H1 (cell line): ENCODE data around the gene DEAF1. TPM values are rescaled to one million over a fixed set of nuclear protein-coding genes. Genes with fewer than 3 reads are reported as not detected.

Experiments used
- CTCF ChIA-PET: fragments of 300-600 bp; sonication (Branson Sonifier 250); formaldehyde crosslinking; loops from one replicate; lab custom pipeline; 2021; ENCODE audit not compliant: partially characterized antibody; lab: Charles Lee
- POLR2A ChIA-PET: fragments of 300-600 bp; sonication (Branson Sonifier 250); formaldehyde crosslinking; loops from one replicate; lab custom pipeline; 2021; ENCODE audit warnings: inconsistent platforms; ENCODE audit not compliant: partially characterized antibody; lab: Charles Lee
- DNase-seq, 2 experiments: peaks; one replicate each; pipeline versions ENCODE4 v3.0.0 to v3.0.0-alpha.2; 2010 to 2022; ENCODE audit warnings: low spot score in 2 of 2, low read depth in 1 of 2, mixed read lengths in 1 of 2
- FAIRE-seq: peaks from 2 replicates; lab custom pipeline; 2011; peaks lifted over from hg19 to GRCh38; lab: Jason Lieb, UNC
- H2AFZ ChIP-seq: 2 replicates; pipeline ENCODE4 v1.8.1; 2012; ENCODE audit warnings: low read length, inconsistent platforms
- H2AK5ac ChIP-seq: 2 replicates; pipeline ENCODE4 v1.6.1; 2013; ENCODE audit warnings: low read depth, low read length
- H2BK120ac ChIP-seq: replicated peaks from 2 replicates; pipeline ENCODE3; 2013; ENCODE audit warnings: low read depth, low read length, inconsistent platforms
- H2BK12ac ChIP-seq: 2 replicates; pipeline ENCODE4 v1.6.1; 2013; ENCODE audit warnings: low read depth, low read length
- H2BK15ac ChIP-seq: 2 replicates; pipeline ENCODE4 v1.6.1; 2013; ENCODE audit warnings: low read length
- H2BK20ac ChIP-seq: 2 replicates; pipeline ENCODE4 v1.6.1; 2013; ENCODE audit warnings: low read length
- H2BK5ac ChIP-seq: 2 replicates; pipeline ENCODE4 v1.6.1; 2013; ENCODE audit warnings: low read depth, low read length
- H3K14ac ChIP-seq: 2 replicates; pipeline ENCODE4 v1.6.1; 2013; ENCODE audit warnings: inconsistent platforms; ENCODE audit not compliant: insufficient read length
- H3K18ac ChIP-seq: 2 replicates; pipeline ENCODE4 v1.6.1; 2013; ENCODE audit warnings: low read length; ENCODE audit errors: extremely low read depth
- H3K23ac ChIP-seq: 2 replicates; pipeline ENCODE4 v1.6.1; 2013; ENCODE audit warnings: inconsistent platforms; ENCODE audit not compliant: insufficient read length
- H3K23me2 ChIP-seq: 2 replicates; pipeline ENCODE4 v1.6.1; 2013; ENCODE audit warnings: low read depth, low read length
- H3K27ac ChIP-seq: 2 replicates; pipeline ENCODE4 v1.6.1; 2011; ENCODE audit warnings: low read depth, low read length, inconsistent platforms
- H3K27me3 ChIP-seq, 4 experiments: replicated peaks in 1 of 4; 1 replicate in 1 of 4; 2 replicates in 3 of 4; pipeline versions ENCODE4 v1.6.1 to v1.8.1; 2011 to 2013; ENCODE audit warnings: low read length in 3 of 4, mild to moderate bottlenecking in 3 of 4, inconsistent platforms in 2 of 4, mixed read lengths in 2 of 4, moderate library complexity in 1 of 4; ENCODE audit not compliant: control insufficient read depth in 3 of 4, insufficient read depth in 3 of 4; ENCODE audit errors: extremely low read depth in 1 of 4
- H3K36me3 ChIP-seq, 4 experiments: 2 replicates each; pipeline versions ENCODE4 v1.6.1 to v1.8.1; 2011 to 2013; ENCODE audit warnings: mild to moderate bottlenecking in 4 of 4, low read length in 3 of 4, moderate library complexity in 2 of 4, control low read depth in 1 of 4, inconsistent platforms in 1 of 4; ENCODE audit not compliant: insufficient read depth in 4 of 4, control insufficient read depth in 2 of 4
- H3K4ac ChIP-seq: replicated peaks from 2 replicates; pipeline ENCODE3; 2013; ENCODE audit warnings: low read length, low read depth, mixed read lengths, inconsistent platforms; ENCODE audit not compliant: insufficient read length
- H3K4me1 ChIP-seq, 4 experiments: replicated peaks in 1 of 4; 1 replicate in 1 of 4; 2 replicates in 3 of 4; pipeline versions ENCODE4 v1.6.1 to v1.8.1; 2011 to 2013; ENCODE audit warnings: low read length in 3 of 4, inconsistent platforms in 2 of 4, mixed read lengths in 1 of 4; ENCODE audit not compliant: insufficient read depth in 4 of 4, control insufficient read depth in 3 of 4
- H3K4me2 ChIP-seq, 2 experiments: 2 replicates each; pipeline versions ENCODE4 v1.6.1 to v1.8.1; 2011 to 2013; ENCODE audit warnings: low read depth in 2 of 2, low read length in 2 of 2, control low read depth in 1 of 2, inconsistent platforms in 1 of 2, mild to moderate bottlenecking in 1 of 2; ENCODE audit not compliant: insufficient read depth in 1 of 2
- H3K4me3 ChIP-seq, 4 experiments: fragments of 200-600, 300-600 bp in 1 of 4; sonication (generic), shearing (Covaris generic), sonication (Bioruptor Twin) in 1 of 4; 2 replicates each; pipeline versions ENCODE4 v1.5.1 to v1.8.1; 2011 to 2016; ENCODE audit warnings: low read length in 4 of 4, low read depth in 3 of 4, control low read depth in 2 of 4, inconsistent platforms in 2 of 4, mild to moderate bottlenecking in 2 of 4, mixed read lengths in 1 of 4, moderate library complexity in 1 of 4; ENCODE audit not compliant: insufficient read depth in 2 of 4; ENCODE audit errors: extremely low read depth in 1 of 4
- H3K56ac ChIP-seq: replicated peaks from 2 replicates; pipeline ENCODE3; 2013; ENCODE audit warnings: low read depth, mild to moderate bottlenecking, mixed read lengths, low read length, inconsistent platforms; ENCODE audit not compliant: insufficient read length
- H3K79me1 ChIP-seq: 2 replicates; pipeline ENCODE4 v1.6.1; 2013; ENCODE audit warnings: low read depth, low read length, control low read depth
- H3K79me2 ChIP-seq, 2 experiments: 2 replicates each; pipeline versions ENCODE4 v1.6.1 to v1.8.1; 2012 to 2013; ENCODE audit warnings: low read length in 2 of 2, mild to moderate bottlenecking in 2 of 2, inconsistent platforms in 1 of 2; ENCODE audit not compliant: insufficient read depth in 2 of 2, control insufficient read depth in 1 of 2
- H3K9ac ChIP-seq, 4 experiments: replicated peaks in 1 of 4; 1 replicate in 1 of 4; 2 replicates in 3 of 4; pipeline versions ENCODE4 v1.6.1 to v1.8.1; 2011 to 2013; ENCODE audit warnings: low read depth in 3 of 4, low read length in 3 of 4, control low read depth in 2 of 4, mild to moderate bottlenecking in 2 of 4, moderate library complexity in 2 of 4, inconsistent platforms in 1 of 4; ENCODE audit errors: extremely low read depth in 1 of 4
- H3K9me3 ChIP-seq, 2 experiments: 2 replicates each; pipeline versions ENCODE4 v1.6.1 to v1.8.1; 2012 to 2013; ENCODE audit warnings: mild to moderate bottlenecking in 2 of 2, moderate library complexity in 2 of 2, control low read depth in 1 of 2, inconsistent platforms in 1 of 2, low read depth in 1 of 2, low read length in 1 of 2, mixed read lengths in 1 of 2; ENCODE audit not compliant: insufficient read depth in 2 of 2
- H4K20me1 ChIP-seq, 2 experiments: replicated peaks in 1 of 2; 2 replicates each; pipeline versions ENCODE3 to v1.8.1; 2011 to 2013; ENCODE audit warnings: inconsistent platforms in 2 of 2, low read length in 2 of 2, mild to moderate bottlenecking in 1 of 2; ENCODE audit not compliant: insufficient read depth in 2 of 2, control insufficient read depth in 1 of 2
- H4K5ac ChIP-seq: 2 replicates; pipeline ENCODE4 v1.6.1; 2013; ENCODE audit warnings: low read length, low read depth, mixed read lengths, inconsistent platforms; ENCODE audit not compliant: insufficient read length
- H4K8ac ChIP-seq: 2 replicates; pipeline ENCODE4 v1.8.0; 2013; ENCODE audit warnings: mild to moderate bottlenecking, moderate library complexity, low read length, inconsistent platforms; ENCODE audit not compliant: insufficient read depth; ENCODE audit errors: extremely low read depth
- H4K91ac ChIP-seq: replicated peaks from 2 replicates; pipeline ENCODE3; 2013; ENCODE audit warnings: low read length, mixed read lengths, inconsistent platforms; ENCODE audit not compliant: insufficient read length
- BACH1 ChIP-seq: IDR thresholded peaks from 2 replicates; pipeline ENCODE4 v1.6.1; 2012; ENCODE audit warnings: low read length, improper control_type of control experiment
- CREB1 ChIP-seq: IDR thresholded peaks from 2 replicates; pipeline ENCODE4 v1.6.1; 2012; ENCODE audit warnings: inconsistent platforms
- CTCF ChIP-seq, 3 experiments: IDR thresholded peaks; 1 replicate in 2 of 3; 2 replicates in 1 of 3; pipeline versions ENCODE4 v1.5.1 to v1.6.1; 2011; ENCODE audit warnings: low read length in 3 of 3, mild to moderate bottlenecking in 3 of 3, inconsistent platforms in 2 of 3, low read depth in 1 of 3, moderate library complexity in 1 of 3; ENCODE audit not compliant: insufficient read depth in 1 of 3; ENCODE audit errors: control extremely low read depth in 1 of 3
- EZH2 ChIP-seq: fragments of 200-600 bp; sonication (generic); IDR thresholded peaks from 2 replicates; pipeline ENCODE4 v1.7.1; 2012; ENCODE audit warnings: low read depth, mild to moderate bottlenecking, moderate library complexity, low read length, inconsistent platforms; ENCODE audit not compliant: severe bottlenecking
- GABPA ChIP-seq: IDR thresholded peaks from 2 replicates; pipeline ENCODE4 v1.6.1; 2011; ENCODE audit warnings: mild to moderate bottlenecking, low read length, moderate library complexity, borderline replicate concordance; ENCODE audit not compliant: insufficient read depth
- JUND ChIP-seq: IDR thresholded peaks from 2 replicates; pipeline ENCODE4 v1.6.1; 2011; ENCODE audit warnings: mild to moderate bottlenecking, improper control_type of control experiment, low read length
- KDM1A ChIP-seq: fragments of 200-600, 300-600 bp; sonication (generic); IDR thresholded peaks from 2 replicates; pipeline ENCODE4 v1.7.1; 2016; ENCODE audit warnings: mild to moderate bottlenecking, low read length, borderline replicate concordance
- KDM5A ChIP-seq: fragments of 200-600 bp; IDR thresholded peaks from 2 replicates; pipeline ENCODE4 v1.7.1; 2012; ENCODE audit warnings: mild to moderate bottlenecking, low read length, inconsistent platforms, mixed read lengths
- PHF8 ChIP-seq: fragments of 200-600 bp; sonication (generic); conservative IDR thresholded peaks from 2 replicates; pipeline ENCODE4 v1.7.1; 2012; ENCODE audit warnings: low read depth, mild to moderate bottlenecking, inconsistent platforms, low read length, moderate library complexity
- SP4 ChIP-seq: IDR thresholded peaks from 2 replicates; pipeline ENCODE4 v1.6.1; 2012; ENCODE audit warnings: low read length, inconsistent platforms
- YY1 ChIP-seq: IDR thresholded peaks from 2 replicates; pipeline ENCODE4 v1.6.1; 2011; ENCODE audit warnings: low read depth, mild to moderate bottlenecking, low read length
- WGBS, 2 experiments: shearing (Covaris generic) in 1 of 2; methylation state at CpG; one replicate each; pipeline versions ENCODE4 v1.1.6 to v1.1.7; 2013 to 2015; ENCODE audit warnings: low lambda C conversion rate in 2 of 2, mixed read lengths in 2 of 2, inconsistent platforms in 1 of 2, low coverage in 1 of 2, missing lambda C conversion rate in 1 of 2; ENCODE audit not compliant: insufficient replicate concordance in 2 of 2, insufficient coverage in 1 of 2, insufficient read length in 1 of 2; ENCODE audit errors: extremely low coverage in 1 of 2, missing lambda C conversion rate in 1 of 2; 5-methylcytosine and 5-hydroxymethylcytosine counted together
- polyA plus RNA-seq, 7 experiments: library from polyadenylated mRNA; depleted of rRNA in 3 of 7; stranded (reverse) in 5 of 7; unstranded in 2 of 7; fragments of >200 nt in 5 of 7; fragments of 200-250 nt in 2 of 7; gene quantifications; 1 replicate in 5 of 7; 2 replicates in 1 of 7; 4 replicates in 1 of 7; pipeline versions ENCODE4 v1.2.1 to v1.2.3, GENCODE V29; 2011 to 2013; ENCODE audit warnings: missing spikeins in 2 of 7, mixed read lengths in 2 of 7
- total RNA-seq: library from RNA; stranded (reverse); fragmentation: NEBNext Ultra II Directional; extraction: Animal tissue kit (Norgen Biotek cat#: 25700); gene quantifications from 2 replicates; pipeline ENCODE4 v1.2.1, GENCODE V29; 2021
- TF ChIP-seq, protein P1 (sequence below): IDR thresholded peaks from 2 replicates; pipeline ENCODE4 v1.6.1; 2011; ENCODE audit warnings: low read depth, mild to moderate bottlenecking, low read length; ENCODE audit not compliant: insufficient read depth

The DEAF1 gene
- total and polyA plus RNA-seq, 2 of the 8 experiments (the other 6 are each of a cell fraction or from before 2014, with no cell fraction given), result 47.3 to 58.4 TPM

DNA sequence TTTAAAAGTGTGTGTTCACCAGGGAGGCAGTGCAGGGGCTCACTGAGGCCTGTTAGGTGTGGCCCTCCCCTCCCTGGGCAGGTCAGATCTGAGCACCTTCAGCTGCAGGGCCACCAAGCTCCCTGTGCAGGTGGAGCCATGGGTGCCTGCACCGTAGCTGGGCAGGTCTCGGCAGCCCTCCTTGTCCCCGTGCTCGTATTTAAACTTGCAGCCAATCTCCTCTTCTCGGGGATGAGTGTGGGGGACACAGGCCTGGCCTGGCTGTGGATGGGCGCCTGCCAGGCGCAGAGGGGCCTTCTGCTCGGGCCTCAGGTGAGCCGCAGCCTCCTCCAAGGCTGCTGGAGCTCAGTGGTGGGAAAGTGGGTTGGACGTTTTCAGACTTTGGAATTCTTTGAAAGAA, 99.6 kb downstream of the DEAF1 start:
- Histone ChIP-seq H3K36me3 (peaks cover 18 to 66% (median 52%) of the 10 kb centered on the region in 4 experiments), H3K56ac (no peak overlapping the region), H2BK5ac (no peak overlapping the region), H3K79me2 (no peaks in the 10 kb centered on the region; a peak in 1 of 4 replicates), H4K91ac (no peak overlapping the region), H2AK5ac (no peak overlapping the region), H4K8ac (no peak overlapping the region), H2AFZ (no peak overlapping the region), H2BK15ac (no peak overlapping the region), H3K4ac (no peak overlapping the region), H3K4me3 (no peak overlapping the region), H2BK12ac (no peak overlapping the region), H3K79me1 (peaks cover 4% of the 10 kb centered on the region; the same call in 1 of the 2 replicates), H3K9me3 (no peaks in the 10 kb centered on the region), H3K27ac (no peak overlapping the region; the same call in 1 of the 2 replicates), H3K18ac (no peak overlapping the region), H3K27me3 (no peaks in the 10 kb centered on the region), H2BK20ac (no peak overlapping the region), H3K9ac (no peak overlapping the region), H3K23ac (no peak overlapping the region), H4K20me1 (peaks cover 5 to 6% of the 10 kb centered on the region in 2 experiments), H3K23me2 (no peaks in the 10 kb centered on the region), H3K4me2 (no peak overlapping the region), H3K14ac (no peak overlapping the region), H2BK120ac (no peak overlapping the region), H3K4me1 (no peaks in the 10 kb centered on the region), H4K5ac (no peak overlapping the region)
- ChIA-PET POLR2A (no interaction called here), CTCF (interaction anchor here (0.5 to 2.4 kb wide), 9 partner anchors 9 to 70 kb away, joined by 3 to 8 read pairs (median 4); no protein-coding TSS in a partner anchor)
- WGBS, 2 experiments, result 88% methylated on average over 9 of the region's 10 CpGs; no CpG with 5 or more reads in 1 of the 2 experiments
- DNase-seq, result no peak
- FAIRE-seq, result no peak
- TF ChIP-seq, protein P1, sequence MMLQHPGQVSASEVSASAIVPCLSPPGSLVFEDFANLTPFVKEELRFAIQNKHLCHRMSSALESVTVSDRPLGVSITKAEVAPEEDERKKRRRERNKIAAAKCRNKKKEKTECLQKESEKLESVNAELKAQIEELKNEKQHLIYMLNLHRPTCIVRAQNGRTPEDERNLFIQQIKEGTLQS, result no peak
- TF ChIP-seq GABPA, result no peak
- no peak for TF ChIP-seq PHF8
- TF ChIP-seq SP4, result no peak
- no peak for TF ChIP-seq CTCF (IDR thresholded peaks at IDR 0.05; ENCODE audit: control extremely low read depth in 1 of 3, insufficient read depth in 1 of 3, low read depth in 1 of 3, low read length in 3 of 3)
- no peak for TF ChIP-seq BACH1
- no peak for TF ChIP-seq EZH2
- no peak for TF ChIP-seq JUND
- TF ChIP-seq CREB1, result no peak
- no peak for TF ChIP-seq KDM1A
- no peak for TF ChIP-seq KDM5A
- TF ChIP-seq YY1, result no peak
